ENCODE results near the gene MT1F.

MT1F gene

DNA sequence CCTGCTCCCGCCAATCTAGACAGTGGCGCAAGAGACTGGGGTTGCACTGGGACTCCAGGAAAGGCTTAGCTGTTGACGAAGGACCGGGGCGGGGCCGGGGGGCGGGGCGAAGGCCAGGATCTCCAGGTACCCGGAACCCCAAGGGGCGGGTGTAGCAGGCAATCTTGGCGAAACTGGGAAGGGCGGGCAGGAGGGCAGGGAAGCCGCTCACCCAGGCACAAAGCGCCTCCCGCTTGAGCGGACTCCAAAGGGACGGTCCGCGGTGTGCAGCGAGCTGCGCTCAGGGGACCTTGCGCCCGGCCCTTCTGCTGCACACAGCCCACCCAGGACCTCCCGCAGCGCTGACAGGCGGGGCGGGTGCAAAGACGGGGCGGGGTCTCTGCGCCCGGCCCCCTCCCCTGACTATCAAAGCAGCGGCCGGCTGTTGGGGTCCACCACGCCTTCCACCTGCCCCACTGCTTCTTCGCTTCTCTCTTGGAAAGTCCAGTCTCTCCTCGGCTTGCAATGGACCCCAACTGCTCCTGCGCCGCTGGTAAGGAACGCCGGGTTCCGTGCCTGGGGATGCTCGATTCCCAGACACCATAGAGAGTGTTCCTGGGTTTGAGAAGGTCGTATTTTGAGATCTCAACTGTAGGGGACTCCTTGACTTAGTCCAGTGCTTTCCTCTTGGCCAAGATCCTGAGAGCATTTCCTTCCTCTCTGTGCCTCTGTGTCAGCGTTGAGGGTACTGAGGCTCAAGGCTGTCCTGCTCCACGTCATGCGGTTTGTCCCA lies at the start of gene MT1F:
Gene MT1F, plus strand, starts transcription at position 405 of the 772 bp plus-strand sequence. Its CDS starts 100 bp downstream, at position 505.
- TF ChIP-seq, protein P1, sequence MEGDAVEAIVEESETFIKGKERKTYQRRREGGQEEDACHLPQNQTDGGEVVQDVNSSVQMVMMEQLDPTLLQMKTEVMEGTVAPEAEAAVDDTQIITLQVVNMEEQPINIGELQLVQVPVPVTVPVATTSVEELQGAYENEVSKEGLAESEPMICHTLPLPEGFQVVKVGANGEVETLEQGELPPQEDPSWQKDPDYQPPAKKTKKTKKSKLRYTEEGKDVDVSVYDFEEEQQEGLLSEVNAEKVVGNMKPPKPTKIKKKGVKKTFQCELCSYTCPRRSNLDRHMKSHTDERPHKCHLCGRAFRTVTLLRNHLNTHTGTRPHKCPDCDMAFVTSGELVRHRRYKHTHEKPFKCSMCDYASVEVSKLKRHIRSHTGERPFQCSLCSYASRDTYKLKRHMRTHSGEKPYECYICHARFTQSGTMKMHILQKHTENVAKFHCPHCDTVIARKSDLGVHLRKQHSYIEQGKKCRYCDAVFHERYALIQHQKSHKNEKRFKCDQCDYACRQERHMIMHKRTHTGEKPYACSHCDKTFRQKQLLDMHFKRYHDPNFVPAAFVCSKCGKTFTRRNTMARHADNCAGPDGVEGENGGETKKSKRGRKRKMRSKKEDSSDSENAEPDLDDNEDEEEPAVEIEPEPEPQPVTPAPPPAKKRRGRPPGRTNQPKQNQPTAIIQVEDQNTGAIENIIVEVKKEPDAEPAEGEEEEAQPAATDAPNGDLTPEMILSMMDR (IDR thresholded peaks at IDR 0.05; ENCODE audit: borderline replicate concordance, insufficient read depth, low read depth, low read length): no peak
- no peak within 1 kb of the TSS for H3K4me3 ChIP-seq (ENCODE audit: low read depth, low read length)

DNA sequence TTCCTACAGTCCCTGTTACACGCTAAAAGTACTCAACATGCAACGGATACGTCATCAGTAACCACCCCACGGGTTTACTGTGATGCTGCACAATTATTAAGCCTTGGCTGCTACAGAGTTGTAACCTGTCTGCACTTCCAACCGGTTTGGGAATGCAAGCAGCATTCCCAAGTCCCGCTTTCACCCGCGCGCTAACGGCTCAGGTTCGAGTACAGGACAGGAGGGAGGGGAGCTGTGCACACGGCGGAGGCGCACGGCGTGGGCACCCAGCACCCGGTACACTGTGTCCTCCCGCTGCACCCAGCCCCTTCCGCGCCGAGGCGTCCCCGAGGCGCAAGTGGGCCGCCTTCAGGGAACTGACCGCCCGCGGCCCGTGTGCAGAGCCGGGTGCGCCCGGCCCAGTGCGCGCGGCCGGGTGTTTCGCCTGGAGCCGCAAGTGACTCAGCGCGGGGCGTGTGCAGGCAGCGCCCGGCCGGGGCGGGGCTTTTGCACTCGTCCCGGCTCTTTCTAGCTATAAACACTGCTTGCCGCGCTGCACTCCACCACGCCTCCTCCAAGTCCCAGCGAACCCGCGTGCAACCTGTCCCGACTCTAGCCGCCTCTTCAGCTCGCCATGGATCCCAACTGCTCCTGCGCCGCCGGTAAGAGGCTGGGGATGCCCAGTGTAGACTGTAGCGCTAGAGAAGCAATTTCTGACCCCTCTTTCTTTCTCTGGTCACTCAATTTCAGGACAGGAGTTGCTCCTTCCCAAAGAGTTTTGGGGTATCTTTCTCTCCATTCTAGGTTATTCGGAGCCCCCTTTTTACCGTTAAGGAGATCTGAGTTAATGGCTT lies 49.5 kb upstream of the MT1F start, which contains the start of gene MT2A:
Gene MT2A, plus strand, starts transcription at position 542 of the 833 bp plus-strand sequence. Its CDS starts 72 bp downstream, at position 614.
- peak within 1 kb of the TSS; percentile 17 for H3K4me3 ChIP-seq (ENCODE audit: low read depth, low read length)
- TF ChIP-seq, protein P1 (IDR thresholded peaks at IDR 0.05; ENCODE audit: borderline replicate concordance, insufficient read depth, low read depth, low read length): no peak

DNA sequence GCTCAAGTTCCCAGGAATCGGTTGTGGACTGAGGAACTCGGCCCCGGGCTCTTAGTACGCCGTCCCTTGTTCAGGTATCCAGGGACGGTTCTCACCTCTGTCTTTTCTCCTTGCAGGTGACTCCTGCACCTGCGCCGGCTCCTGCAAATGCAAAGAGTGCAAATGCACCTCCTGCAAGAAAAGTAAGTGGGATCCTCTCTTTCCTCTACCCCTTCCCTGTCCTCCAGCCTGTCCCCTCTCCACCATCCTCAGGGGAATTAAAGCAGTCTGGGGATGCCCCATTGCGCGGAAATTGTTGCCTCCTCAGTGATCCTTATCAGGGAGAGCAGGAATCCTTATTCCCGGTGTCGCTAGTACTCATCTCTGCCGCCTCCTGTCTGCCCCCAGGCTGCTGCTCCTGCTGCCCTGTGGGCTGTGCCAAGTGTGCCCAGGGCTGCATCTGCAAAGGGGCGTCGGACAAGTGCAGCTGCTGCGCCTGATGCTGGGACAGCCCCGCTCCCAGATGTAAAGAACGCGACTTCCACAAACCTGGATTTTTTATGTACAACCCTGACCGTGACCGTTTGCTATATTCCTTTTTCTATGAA lies 48.8 kb upstream of the MT1F start:
- peak overlapping the region; percentile 17 for H3K4me3 ChIP-seq (ENCODE audit: low read depth, low read length)
- TF ChIP-seq, protein P1 (IDR thresholded peaks at IDR 0.05; ENCODE audit: borderline replicate concordance, insufficient read depth, low read depth, low read length): no peak

DNA sequence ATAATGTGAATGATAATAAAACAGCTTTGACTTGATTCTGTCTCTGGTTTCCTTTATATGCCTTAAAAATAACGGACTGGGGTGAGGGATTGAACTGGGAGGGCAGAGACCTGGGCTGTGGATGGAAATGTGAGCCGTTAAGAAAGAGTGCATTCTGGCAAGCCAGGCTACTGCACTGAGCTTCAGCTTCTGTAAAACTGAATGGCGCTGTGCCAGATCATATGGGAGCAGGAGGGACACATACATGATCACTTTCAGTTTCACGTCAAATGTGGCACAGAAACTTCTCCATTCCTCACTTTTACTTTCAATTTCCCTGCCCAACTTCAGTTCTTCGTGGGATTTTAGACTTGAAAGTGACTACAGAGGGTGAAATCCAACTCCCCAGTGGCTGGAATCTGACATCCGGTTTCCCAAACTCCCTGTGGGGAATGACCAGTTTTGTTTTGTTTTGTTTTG lies 48.3 kb upstream of the MT1F start:
- no peak overlapping the region for H3K4me3 ChIP-seq (ENCODE audit: low read depth, low read length)
- TF ChIP-seq, protein P1 (IDR thresholded peaks at IDR 0.05; ENCODE audit: borderline replicate concordance, insufficient read depth, low read depth, low read length): no peak

DNA sequence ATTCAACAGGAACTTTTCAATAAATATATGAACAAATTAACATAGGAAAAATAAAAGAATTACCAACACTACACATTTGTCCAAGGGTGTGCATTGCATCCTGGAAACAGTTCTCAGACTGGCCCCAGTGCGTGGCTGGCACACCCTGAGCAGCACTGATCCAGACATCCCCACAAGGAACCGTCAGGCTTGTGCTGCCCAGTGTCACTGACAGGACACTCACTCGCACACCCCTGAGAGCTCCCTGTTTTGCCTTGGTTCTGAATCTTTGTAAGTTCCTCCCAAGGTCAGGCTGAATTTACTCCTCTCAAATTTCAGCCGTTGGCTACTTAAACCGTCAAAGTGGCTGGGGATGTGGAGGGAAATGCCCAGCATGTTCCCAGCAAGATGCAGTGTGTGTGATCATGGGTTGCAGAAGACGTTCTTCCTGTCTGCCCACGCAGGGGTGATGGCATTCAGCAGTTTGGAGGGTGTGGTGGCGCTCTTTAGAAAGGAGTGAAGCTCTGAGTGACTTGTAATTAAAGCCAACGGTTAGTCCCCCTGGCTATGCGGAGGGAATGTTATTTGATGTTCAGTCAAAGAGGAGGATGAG lies 47.6 kb upstream of the MT1F start:
- no peak overlapping the region for H3K4me3 ChIP-seq (ENCODE audit: low read depth, low read length)
- TF ChIP-seq, protein P1 (IDR thresholded peaks at IDR 0.05; ENCODE audit: borderline replicate concordance, insufficient read depth, low read depth, low read length): no peak

DNA sequence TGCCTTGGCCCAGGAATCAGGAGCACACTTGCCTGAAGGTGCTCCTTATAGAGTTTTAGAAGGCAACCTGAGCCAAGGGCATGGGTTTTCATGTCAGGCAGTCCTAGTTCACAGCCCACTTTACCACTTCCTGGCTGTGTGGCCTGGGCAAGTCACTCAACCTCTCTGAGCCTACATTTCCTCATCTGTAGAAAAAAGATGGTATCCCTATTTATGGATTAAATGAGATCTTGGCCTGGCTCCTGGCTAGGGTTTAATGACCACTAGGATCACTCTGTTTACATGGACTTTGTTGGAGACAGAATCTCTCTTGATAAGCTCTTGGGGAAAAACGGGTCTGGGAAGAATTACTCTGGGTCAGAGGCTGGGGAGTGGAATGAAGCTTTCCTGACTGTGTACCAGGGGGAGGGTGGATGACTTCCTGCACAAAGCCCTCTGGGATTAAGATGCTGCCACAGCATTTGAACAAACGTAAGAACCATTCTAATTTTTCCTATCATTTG lies 47.1 kb upstream of the MT1F start:
- TF ChIP-seq, protein P1 (IDR thresholded peaks at IDR 0.05; ENCODE audit: borderline replicate concordance, insufficient read depth, low read depth, low read length): no peak
- H3K4me3 ChIP-seq (ENCODE audit: low read depth, low read length): no peak overlapping the region
